ENCODE measurements around the gene ICAM3. TPM values are rescaled to one million over a fixed set of nuclear protein-coding genes. Genes with fewer than 3 reads are reported as not detected.

Gene ICAM3
- total RNA-seq, 1 donor from 2014 or later, result 7.9 TPM

GRCh38 chr19:10286803-10287737, 52.4 kb downstream of the ICAM3 start, which contains the start of gene ICAM4:
Gene ICAM4, plus strand, starts transcription at chr19:10286955. Its CDS starts 58 bp downstream, at chr19:10287013.
- H3K36me3 ChIP-seq, result peaks cover 0 to 19% of the 10 kb centered on the region in 2 donors
- H3K27ac ChIP-seq, result no peak within 1 kb of the TSS
- H3K9me3 ChIP-seq, result no peaks in the 10 kb centered on the region
- H3K4me1 ChIP-seq, result peaks cover 65% of the 10 kb centered on the region
- DNase-seq (ENCODE audit: extremely low spot score in 2 of 2), result no peak
- intact Hi-C loops (cut with DNase I), result no loop called here
- TF ChIP-seq POLR2AphosphoS5 (IDR thresholded peaks at IDR 0.05; ENCODE audit: insufficient read depth in 1 of 2, low read depth in 1 of 2) (no peak), CTCF (IDR thresholded peaks at IDR 0.05) (no peak), POLR2A (IDR thresholded peaks at IDR 0.05) (no peak)
- H3K27me3 ChIP-seq, result peaks cover 6% of the 10 kb centered on the region
- H3K4me3 ChIP-seq, result no peak within 1 kb of the TSS

GRCh38 chr19:10285393-10285792, 54.0 kb downstream of the ICAM3 start:
- Histone ChIP-seq H3K27me3 (peaks cover 6% of the 10 kb centered on the region), H3K27ac (no peak overlapping the region), H3K36me3 (peaks cover 0 to 19% of the 10 kb centered on the region in 2 donors), H3K4me3 (no peak overlapping the region), H3K4me1 (peaks cover 48% of the 10 kb centered on the region), H3K9me3 (no peaks in the 10 kb centered on the region)
- no peak for DNase-seq (ENCODE audit: extremely low spot score in 2 of 2)
- TF ChIP-seq CTCF (IDR thresholded peaks at IDR 0.05) (no peak), POLR2A (IDR thresholded peaks at IDR 0.05) (no peak), POLR2AphosphoS5 (IDR thresholded peaks at IDR 0.05; ENCODE audit: insufficient read depth in 1 of 2, low read depth in 1 of 2) (no peak)
- intact Hi-C loops (cut with DNase I), result no loop called here

GRCh38 chr19:10284960-10285278, 54.5 kb downstream of the ICAM3 start:
- intact Hi-C loops (cut with DNase I), result no loop called here
- Histone ChIP-seq H3K27ac (no peak overlapping the region), H3K36me3 (peaks cover 0 to 19% of the 10 kb centered on the region in 2 donors), H3K4me1 (peaks cover 43% of the 10 kb centered on the region), H3K9me3 (no peaks in the 10 kb centered on the region), H3K4me3 (no peak overlapping the region), H3K27me3 (peaks cover 6% of the 10 kb centered on the region)
- no peak for DNase-seq (ENCODE audit: extremely low spot score in 2 of 2)
- TF ChIP-seq CTCF (IDR thresholded peaks at IDR 0.05) (no peak), POLR2A (IDR thresholded peaks at IDR 0.05) (no peak), POLR2AphosphoS5 (IDR thresholded peaks at IDR 0.05; ENCODE audit: insufficient read depth in 1 of 2, low read depth in 1 of 2) (no peak)

- peak in 1 of 2 donors; percentile 91 for DNase-seq (ENCODE audit: extremely low spot score in 2 of 2)
- H3K36me3 ChIP-seq, result peaks cover 0 to 19% of the 10 kb centered on the region in 2 donors
- H3K9me3 ChIP-seq, result no peaks in the 10 kb centered on the region
- no peak overlapping the region for H3K4me3 ChIP-seq
- H3K4me1 ChIP-seq, result peaks cover 37% of the 10 kb centered on the region
- intact Hi-C loops (cut with DNase I), result no loop called here
- H3K27me3 ChIP-seq, result peaks cover 5% of the 10 kb centered on the region
- TF ChIP-seq POLR2AphosphoS5 (IDR thresholded peaks at IDR 0.05; ENCODE audit: insufficient read depth in 1 of 2, low read depth in 1 of 2) (no peak), POLR2A (IDR thresholded peaks at IDR 0.05) (no peak), CTCF (IDR thresholded peaks at IDR 0.05) (no peak)
- no peak overlapping the region for H3K27ac ChIP-seq
Observed at GRCh38 chr19:10284065-10284959, 55.1 kb downstream of the ICAM3 start.

Small RNA genes lying within 50 kb of the gene (small RNA-seq; reads per million reads assigned to genes)
- gene AC011511.1 (not detected), gene AC011511.4 (not detected)

Other genes starting within 250 kb of the ICAM3 start
- gene ANGPTL6, start 236.9 kb downstream of the ICAM3 start, total RNA-seq, result not detected
- gene PPAN, start 233.3 kb downstream of the ICAM3 start, total RNA-seq, result 55.2 TPM
- gene P2RY11, start 227.9 kb downstream of the ICAM3 start, total RNA-seq, result 9.1 TPM
- gene EIF3G, start 219.7 kb downstream of the ICAM3 start, total RNA-seq, result 249 TPM
- gene DNMT1, start 144.7 kb downstream of the ICAM3 start, total RNA-seq, result 36.8 TPM
- 28.2 TPM for gene S1PR2, start 108.3 kb downstream of the ICAM3 start, total RNA-seq
- 55.0 TPM for gene MRPL4, start 87.4 kb downstream of the ICAM3 start, total RNA-seq
- gene ICAM1, start 68.5 kb downstream of the ICAM3 start, total RNA-seq, result 22.3 TPM
- gene ICAM4, start 52.7 kb downstream of the ICAM3 start, total RNA-seq, result not detected
- gene ICAM5, start 49.7 kb downstream of the ICAM3 start, total RNA-seq, result 2.0 TPM
- 5.2 TPM for gene ZGLP1, start 29.8 kb downstream of the ICAM3 start, total RNA-seq
- 25.0 TPM for gene FDX2, start 23.6 kb downstream of the ICAM3 start, total RNA-seq
- gene RAVER1, start 6.1 kb downstream of the ICAM3 start, total RNA-seq, result 25.5 TPM
- 115 TPM for gene TYK2, start 40.9 kb upstream of the ICAM3 start, total RNA-seq
- gene CDC37, start 63.9 kb upstream of the ICAM3 start, total RNA-seq, result 112 TPM
- gene PDE4A, start 80.9 kb upstream of the ICAM3 start, total RNA-seq, result 16.7 TPM
- 53.5 TPM for gene KEAP1, start 163.7 kb upstream of the ICAM3 start, total RNA-seq
- 36.6 TPM for gene S1PR5, start 177.8 kb upstream of the ICAM3 start, total RNA-seq
- 18.2 TPM for gene ATG4D, start 204.3 kb upstream of the ICAM3 start, total RNA-seq
- 21.6 TPM for gene KRI1, start 226.4 kb upstream of the ICAM3 start, total RNA-seq
- gene CDKN2D, start 229.4 kb upstream of the ICAM3 start, total RNA-seq, result 22.8 TPM
- 29.0 TPM for gene AP1M2, start 247.7 kb upstream of the ICAM3 start, total RNA-seq

Measured in vagina (tissue), 2 donors.